H1 (cell line): ENCODE results near the gene NR2E3. TPM values are rescaled to one million over a fixed set of nuclear protein-coding genes. Genes with fewer than 3 reads are reported as not detected.

Source experiments
- CTCF ChIA-PET: fragments of 300-600 bp; sonication (Branson Sonifier 250); formaldehyde crosslinking; loops from one replicate; lab custom pipeline; 2021; ENCODE audit not compliant: partially characterized antibody; lab: Charles Lee
- POLR2A ChIA-PET: fragments of 300-600 bp; sonication (Branson Sonifier 250); formaldehyde crosslinking; loops from one replicate; lab custom pipeline; 2021; ENCODE audit warnings: inconsistent platforms; ENCODE audit not compliant: partially characterized antibody; lab: Charles Lee
- DNase-seq, 2 experiments: peaks; one replicate each; pipeline versions ENCODE4 v3.0.0 to v3.0.0-alpha.2; 2010 to 2022; ENCODE audit warnings: low spot score in 2 of 2, low read depth in 1 of 2, mixed read lengths in 1 of 2
- FAIRE-seq: peaks from 2 replicates; lab custom pipeline; 2011; peaks lifted over from hg19 to GRCh38; lab: Jason Lieb, UNC
- H2AFZ ChIP-seq: 2 replicates; pipeline ENCODE4 v1.8.1; 2012; ENCODE audit warnings: low read length, inconsistent platforms
- H2AK5ac ChIP-seq: 2 replicates; pipeline ENCODE4 v1.6.1; 2013; ENCODE audit warnings: low read depth, low read length
- H2BK120ac ChIP-seq: replicated peaks from 2 replicates; pipeline ENCODE3; 2013; ENCODE audit warnings: low read depth, low read length, inconsistent platforms
- H2BK12ac ChIP-seq: 2 replicates; pipeline ENCODE4 v1.6.1; 2013; ENCODE audit warnings: low read depth, low read length
- H2BK15ac ChIP-seq: 2 replicates; pipeline ENCODE4 v1.6.1; 2013; ENCODE audit warnings: low read length
- H2BK20ac ChIP-seq: 2 replicates; pipeline ENCODE4 v1.6.1; 2013; ENCODE audit warnings: low read length
- H2BK5ac ChIP-seq: 2 replicates; pipeline ENCODE4 v1.6.1; 2013; ENCODE audit warnings: low read depth, low read length
- H3K14ac ChIP-seq: 2 replicates; pipeline ENCODE4 v1.6.1; 2013; ENCODE audit warnings: inconsistent platforms; ENCODE audit not compliant: insufficient read length
- H3K18ac ChIP-seq: 2 replicates; pipeline ENCODE4 v1.6.1; 2013; ENCODE audit warnings: low read length; ENCODE audit errors: extremely low read depth
- H3K23ac ChIP-seq: 2 replicates; pipeline ENCODE4 v1.6.1; 2013; ENCODE audit warnings: inconsistent platforms; ENCODE audit not compliant: insufficient read length
- H3K23me2 ChIP-seq: 2 replicates; pipeline ENCODE4 v1.6.1; 2013; ENCODE audit warnings: low read depth, low read length
- H3K27ac ChIP-seq: 2 replicates; pipeline ENCODE4 v1.6.1; 2011; ENCODE audit warnings: low read depth, low read length, inconsistent platforms
- H3K27me3 ChIP-seq, 4 experiments: replicated peaks in 1 of 4; 1 replicate in 1 of 4; 2 replicates in 3 of 4; pipeline versions ENCODE4 v1.6.1 to v1.8.1; 2011 to 2013; ENCODE audit warnings: low read length in 3 of 4, mild to moderate bottlenecking in 3 of 4, inconsistent platforms in 2 of 4, mixed read lengths in 2 of 4, moderate library complexity in 1 of 4; ENCODE audit not compliant: control insufficient read depth in 3 of 4, insufficient read depth in 3 of 4; ENCODE audit errors: extremely low read depth in 1 of 4
- H3K36me3 ChIP-seq, 4 experiments: 2 replicates each; pipeline versions ENCODE4 v1.6.1 to v1.8.1; 2011 to 2013; ENCODE audit warnings: mild to moderate bottlenecking in 4 of 4, low read length in 3 of 4, moderate library complexity in 2 of 4, control low read depth in 1 of 4, inconsistent platforms in 1 of 4; ENCODE audit not compliant: insufficient read depth in 4 of 4, control insufficient read depth in 2 of 4
- H3K4ac ChIP-seq: replicated peaks from 2 replicates; pipeline ENCODE3; 2013; ENCODE audit warnings: low read length, low read depth, mixed read lengths, inconsistent platforms; ENCODE audit not compliant: insufficient read length
- H3K4me1 ChIP-seq, 4 experiments: replicated peaks in 1 of 4; 1 replicate in 1 of 4; 2 replicates in 3 of 4; pipeline versions ENCODE4 v1.6.1 to v1.8.1; 2011 to 2013; ENCODE audit warnings: low read length in 3 of 4, inconsistent platforms in 2 of 4, mixed read lengths in 1 of 4; ENCODE audit not compliant: insufficient read depth in 4 of 4, control insufficient read depth in 3 of 4
- H3K4me2 ChIP-seq, 2 experiments: 2 replicates each; pipeline versions ENCODE4 v1.6.1 to v1.8.1; 2011 to 2013; ENCODE audit warnings: low read depth in 2 of 2, low read length in 2 of 2, control low read depth in 1 of 2, inconsistent platforms in 1 of 2, mild to moderate bottlenecking in 1 of 2; ENCODE audit not compliant: insufficient read depth in 1 of 2
- H3K4me3 ChIP-seq, 4 experiments: fragments of 200-600, 300-600 bp in 1 of 4; sonication (generic), shearing (Covaris generic), sonication (Bioruptor Twin) in 1 of 4; 2 replicates each; pipeline versions ENCODE4 v1.5.1 to v1.8.1; 2011 to 2016; ENCODE audit warnings: low read length in 4 of 4, low read depth in 3 of 4, control low read depth in 2 of 4, inconsistent platforms in 2 of 4, mild to moderate bottlenecking in 2 of 4, mixed read lengths in 1 of 4, moderate library complexity in 1 of 4; ENCODE audit not compliant: insufficient read depth in 2 of 4; ENCODE audit errors: extremely low read depth in 1 of 4
- H3K56ac ChIP-seq: replicated peaks from 2 replicates; pipeline ENCODE3; 2013; ENCODE audit warnings: low read depth, mild to moderate bottlenecking, mixed read lengths, low read length, inconsistent platforms; ENCODE audit not compliant: insufficient read length
- H3K79me1 ChIP-seq: 2 replicates; pipeline ENCODE4 v1.6.1; 2013; ENCODE audit warnings: low read depth, low read length, control low read depth
- H3K79me2 ChIP-seq, 2 experiments: 2 replicates each; pipeline versions ENCODE4 v1.6.1 to v1.8.1; 2012 to 2013; ENCODE audit warnings: low read length in 2 of 2, mild to moderate bottlenecking in 2 of 2, inconsistent platforms in 1 of 2; ENCODE audit not compliant: insufficient read depth in 2 of 2, control insufficient read depth in 1 of 2
- H3K9ac ChIP-seq, 4 experiments: replicated peaks in 1 of 4; 1 replicate in 1 of 4; 2 replicates in 3 of 4; pipeline versions ENCODE4 v1.6.1 to v1.8.1; 2011 to 2013; ENCODE audit warnings: low read depth in 3 of 4, low read length in 3 of 4, control low read depth in 2 of 4, mild to moderate bottlenecking in 2 of 4, moderate library complexity in 2 of 4, inconsistent platforms in 1 of 4; ENCODE audit errors: extremely low read depth in 1 of 4
- H3K9me3 ChIP-seq, 2 experiments: 2 replicates each; pipeline versions ENCODE4 v1.6.1 to v1.8.1; 2012 to 2013; ENCODE audit warnings: mild to moderate bottlenecking in 2 of 2, moderate library complexity in 2 of 2, control low read depth in 1 of 2, inconsistent platforms in 1 of 2, low read depth in 1 of 2, low read length in 1 of 2, mixed read lengths in 1 of 2; ENCODE audit not compliant: insufficient read depth in 2 of 2
- H4K20me1 ChIP-seq, 2 experiments: replicated peaks in 1 of 2; 2 replicates each; pipeline versions ENCODE3 to v1.8.1; 2011 to 2013; ENCODE audit warnings: inconsistent platforms in 2 of 2, low read length in 2 of 2, mild to moderate bottlenecking in 1 of 2; ENCODE audit not compliant: insufficient read depth in 2 of 2, control insufficient read depth in 1 of 2
- H4K5ac ChIP-seq: 2 replicates; pipeline ENCODE4 v1.6.1; 2013; ENCODE audit warnings: low read length, low read depth, mixed read lengths, inconsistent platforms; ENCODE audit not compliant: insufficient read length
- H4K8ac ChIP-seq: 2 replicates; pipeline ENCODE4 v1.8.0; 2013; ENCODE audit warnings: mild to moderate bottlenecking, moderate library complexity, low read length, inconsistent platforms; ENCODE audit not compliant: insufficient read depth; ENCODE audit errors: extremely low read depth
- H4K91ac ChIP-seq: replicated peaks from 2 replicates; pipeline ENCODE3; 2013; ENCODE audit warnings: low read length, mixed read lengths, inconsistent platforms; ENCODE audit not compliant: insufficient read length
- MAX ChIP-seq: IDR thresholded peaks from 2 replicates; pipeline ENCODE4 v1.6.1; 2012; ENCODE audit warnings: inconsistent platforms
- WGBS, 2 experiments: shearing (Covaris generic) in 1 of 2; methylation state at CpG; one replicate each; pipeline versions ENCODE4 v1.1.6 to v1.1.7; 2013 to 2015; ENCODE audit warnings: low lambda C conversion rate in 2 of 2, mixed read lengths in 2 of 2, inconsistent platforms in 1 of 2, low coverage in 1 of 2, missing lambda C conversion rate in 1 of 2; ENCODE audit not compliant: insufficient replicate concordance in 2 of 2, insufficient coverage in 1 of 2, insufficient read length in 1 of 2; ENCODE audit errors: extremely low coverage in 1 of 2, missing lambda C conversion rate in 1 of 2; 5-methylcytosine and 5-hydroxymethylcytosine counted together
- polyA plus RNA-seq, 7 experiments: library from polyadenylated mRNA; depleted of rRNA in 3 of 7; stranded (reverse) in 5 of 7; unstranded in 2 of 7; fragments of >200 nt in 5 of 7; fragments of 200-250 nt in 2 of 7; gene quantifications; 1 replicate in 5 of 7; 2 replicates in 1 of 7; 4 replicates in 1 of 7; pipeline versions ENCODE4 v1.2.1 to v1.2.3, GENCODE V29; 2011 to 2013; ENCODE audit warnings: missing spikeins in 2 of 7, mixed read lengths in 2 of 7
- total RNA-seq: library from RNA; stranded (reverse); fragmentation: NEBNext Ultra II Directional; extraction: Animal tissue kit (Norgen Biotek cat#: 25700); gene quantifications from 2 replicates; pipeline ENCODE4 v1.2.1, GENCODE V29; 2021

The NR2E3 gene
- total and polyA plus RNA-seq, 2 of the 8 experiments (the other 6 are each of a cell fraction or from before 2014, with no cell fraction given): 0.56 to 0.80 TPM

- H2BK5ac ChIP-seq: no peak overlapping the region
- WGBS, 2 experiments: 86% methylated on average over 1 of the region's 1 CpG; no CpG with 5 or more reads in 1 of the 2 experiments
- no peak for TF ChIP-seq MAX
Observed at GRCh38 chr15:71853543-71853942, 43.2 kb downstream of the NR2E3 start.

More at GRCh38 chr15:71853543-71853942, 43.2 kb downstream of the NR2E3 start:
- Histone ChIP-seq H2BK12ac (no peak overlapping the region), H3K36me3 (peaks cover 0 to 7% (median 2%) of the 10 kb centered on the region in 4 experiments; a peak in 2 of 8 replicates), H3K4me2 (no peak overlapping the region), H3K9me3 (no peaks in the 10 kb centered on the region; a peak in 1 of 4 replicates), H3K23me2 (no peaks in the 10 kb centered on the region), H3K27ac (no peak overlapping the region), H4K5ac (no peak overlapping the region), H3K4ac (no peak overlapping the region), H4K8ac (no peak overlapping the region), H2BK120ac (no peak overlapping the region), H3K4me3 (no peak overlapping the region), H3K56ac (no peak overlapping the region), H2AFZ (no peak overlapping the region), H3K27me3 (no peaks in the 10 kb centered on the region), H3K23ac (no peak overlapping the region), H4K91ac (no peak overlapping the region), H2BK15ac (no peak overlapping the region), H3K4me1 (no peaks in the 10 kb centered on the region), H3K18ac (no peak overlapping the region), H2AK5ac (no peak overlapping the region), H3K79me1 (no peaks in the 10 kb centered on the region), H3K9ac (no peak overlapping the region), H2BK20ac (no peak overlapping the region), H4K20me1 (no peaks in the 10 kb centered on the region), H3K14ac (no peak overlapping the region), H3K79me2 (no peaks in the 10 kb centered on the region)
- ChIA-PET CTCF (interaction anchor here (1.1 kb wide), 1 partner anchor 101 kb away, joined by 3 read pairs; no protein-coding TSS in a partner anchor), POLR2A (no interaction called here)
- FAIRE-seq (no peak), DNase-seq (no peak)
